HG03045 (cell line): ENCODE data around the gene PTPRJ.
"Not testable (repeated sequence)": the region's sequence is repeated elsewhere in the genome, so short reads cannot be mapped to it uniquely, and the experiment has no call there.

Source experiments
- ATAC-seq: cut with Tn5 transposase; IDR thresholded peaks from one replicate; pipeline ENCODE4 v1.9.1; 2021; ENCODE audit warnings: mild to moderate bottlenecking, moderate library complexity; ENCODE audit not compliant: unreplicated experiment

PTPRJ gene

GRCh38 chr11:48014917-48015316 lies 34.6 kb downstream of the PTPRJ start:
- no peak for ATAC-seq

GRCh38 chr11:48017105-48017830 lies 36.9 kb downstream of the PTPRJ start:
- ATAC-seq, result no peak

DNA sequence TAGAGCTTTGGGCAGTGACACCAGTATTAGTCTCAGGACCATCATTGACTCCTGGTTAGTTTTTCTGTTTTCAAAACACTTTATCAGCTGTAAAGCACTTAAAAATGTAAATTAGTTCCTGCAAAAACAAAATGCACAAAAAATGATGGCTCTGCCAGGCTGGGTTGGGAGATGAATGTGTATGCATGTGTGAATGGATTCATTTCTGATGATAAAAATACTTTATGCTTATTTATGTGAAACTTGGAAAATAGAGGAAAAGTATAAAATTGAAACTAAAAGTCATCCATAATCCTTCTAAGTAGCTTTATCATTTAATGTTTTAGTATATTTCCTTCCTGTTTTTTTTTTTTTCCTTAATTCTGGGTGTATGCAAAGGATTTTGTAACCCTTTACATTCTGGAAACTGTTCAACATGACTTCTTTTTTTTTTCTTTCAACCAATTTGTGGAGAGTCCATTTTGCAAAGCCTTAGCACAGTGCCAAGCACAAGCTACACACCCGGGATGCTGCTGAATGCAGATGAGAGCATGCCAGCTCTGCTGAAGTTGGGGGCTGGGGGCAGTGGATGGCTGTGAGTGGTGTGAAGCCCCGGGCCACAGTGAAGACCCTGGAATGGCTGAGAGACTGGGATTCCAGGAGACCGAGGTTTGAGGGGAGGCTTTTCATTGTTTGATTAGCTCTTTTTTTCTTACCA lies 37.6 kb downstream of the PTPRJ start:
- no peak for ATAC-seq

DNA sequence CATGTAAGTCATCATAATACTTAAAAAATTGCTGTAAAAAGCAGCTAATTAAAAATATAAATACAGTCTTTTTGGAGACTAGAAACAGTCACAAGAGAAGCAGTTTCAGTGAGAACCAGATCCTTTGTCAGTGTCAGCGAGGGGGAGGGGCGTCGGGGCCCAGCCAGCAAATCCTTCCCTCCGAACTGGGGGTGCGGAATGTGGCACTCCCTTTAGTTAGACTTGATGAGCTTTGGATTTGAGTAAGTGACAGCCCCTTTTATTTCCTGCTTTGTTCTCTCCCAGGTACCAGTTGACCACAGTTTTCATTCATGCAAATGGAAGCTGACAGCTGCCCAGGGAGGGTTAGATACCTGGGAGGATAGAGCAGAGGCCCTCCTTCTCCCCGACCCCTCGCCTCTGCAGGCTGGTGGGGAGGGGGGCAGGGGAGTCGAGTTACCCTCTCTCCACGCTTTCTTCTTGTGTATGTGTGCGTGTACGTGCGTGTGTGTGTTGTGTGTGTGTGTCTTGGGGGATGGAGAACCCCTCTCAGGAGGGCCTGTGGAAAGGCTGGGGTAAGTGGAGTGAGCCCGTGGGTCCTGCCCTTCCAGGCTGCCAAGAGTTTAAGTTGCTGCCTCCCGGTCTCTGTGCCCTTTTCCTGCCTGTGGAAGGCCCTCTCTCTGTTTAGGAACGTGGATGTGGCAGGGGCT lies 38.3 kb downstream of the PTPRJ start:
- no peak for ATAC-seq

DNA sequence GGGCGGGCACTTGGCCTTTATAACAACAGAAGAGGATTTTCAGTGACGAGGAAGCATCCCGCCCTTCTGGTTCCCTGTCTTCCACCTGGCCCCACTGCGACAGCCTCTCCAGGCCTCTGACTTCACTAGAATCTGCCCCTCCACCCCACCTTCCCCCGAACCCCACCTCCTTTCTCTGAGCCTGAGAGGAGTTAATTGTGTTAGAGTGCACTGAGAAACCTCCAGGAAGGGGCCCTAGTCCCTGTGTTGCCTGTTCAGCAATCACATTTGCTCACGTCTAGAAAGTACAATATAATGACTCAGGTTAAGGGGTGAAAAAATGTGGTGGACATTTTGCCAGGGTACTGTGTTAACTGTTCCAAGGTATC lies 38.8 kb downstream of the PTPRJ start:
- ATAC-seq, result no peak

- ATAC-seq, result no peak
Measured at GRCh38 chr11:48019595-48019994, 39.2 kb downstream of the PTPRJ start.

DNA sequence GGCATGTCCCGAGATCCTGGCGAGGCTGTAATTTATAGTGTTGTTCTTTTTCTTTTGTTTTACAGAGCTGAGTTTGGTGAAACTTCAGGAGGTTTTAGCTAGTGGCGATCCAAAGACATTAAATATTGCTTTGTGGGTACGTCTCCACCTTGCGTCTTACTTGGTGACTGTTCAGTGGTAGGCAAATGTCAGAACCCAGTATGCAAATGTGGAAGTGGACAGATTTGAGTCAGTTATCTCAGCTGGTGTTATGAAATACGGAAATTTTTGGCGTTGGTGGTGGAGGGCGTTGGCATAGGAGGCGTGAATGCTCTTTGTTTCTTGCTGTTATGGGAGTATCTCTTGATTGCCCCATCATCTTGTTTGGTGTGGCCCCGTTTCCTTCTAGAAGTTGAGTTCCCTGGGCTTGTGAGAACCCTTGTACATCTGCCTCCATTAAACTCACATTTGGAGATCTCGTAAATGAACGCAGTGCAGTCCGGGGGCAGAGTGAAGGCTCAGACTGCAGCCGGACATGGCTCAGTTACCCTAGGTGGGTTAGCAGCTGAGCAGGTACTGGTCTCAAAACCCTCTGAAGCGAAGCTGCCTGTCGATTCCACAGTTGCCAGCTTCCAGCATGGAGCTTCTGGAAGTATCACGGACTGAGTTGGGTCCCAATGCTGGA lies 39.9 kb downstream of the PTPRJ start:
- peak; percentile 58 for ATAC-seq

GRCh38 chr11:48021201-48021820 lies 41.0 kb downstream of the PTPRJ start:
- not testable (repeated sequence) for ATAC-seq

GRCh38 chr11:48022445-48022844 lies 42.1 kb downstream of the PTPRJ start:
- no peak for ATAC-seq

DNA sequence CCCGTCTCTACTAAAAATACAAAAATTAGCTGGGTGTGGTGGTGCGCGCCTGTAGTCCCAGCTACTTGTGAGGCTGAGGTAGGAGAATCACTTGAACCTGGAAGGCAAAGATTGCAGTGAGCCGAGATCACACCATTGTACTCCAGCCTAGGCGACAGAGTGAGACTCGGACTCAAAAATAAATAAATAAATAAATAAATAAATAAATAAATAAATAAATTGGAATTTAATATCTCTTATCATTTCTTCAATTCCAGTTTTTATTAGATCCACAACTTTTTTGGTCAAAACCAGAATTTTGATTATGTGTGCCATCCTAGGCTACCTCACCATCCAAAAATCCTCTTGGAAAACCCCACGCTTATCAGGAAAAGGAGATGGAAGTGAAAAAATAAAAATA lies 43.2 kb downstream of the PTPRJ start:
- not testable (repeated sequence) for ATAC-seq

DNA sequence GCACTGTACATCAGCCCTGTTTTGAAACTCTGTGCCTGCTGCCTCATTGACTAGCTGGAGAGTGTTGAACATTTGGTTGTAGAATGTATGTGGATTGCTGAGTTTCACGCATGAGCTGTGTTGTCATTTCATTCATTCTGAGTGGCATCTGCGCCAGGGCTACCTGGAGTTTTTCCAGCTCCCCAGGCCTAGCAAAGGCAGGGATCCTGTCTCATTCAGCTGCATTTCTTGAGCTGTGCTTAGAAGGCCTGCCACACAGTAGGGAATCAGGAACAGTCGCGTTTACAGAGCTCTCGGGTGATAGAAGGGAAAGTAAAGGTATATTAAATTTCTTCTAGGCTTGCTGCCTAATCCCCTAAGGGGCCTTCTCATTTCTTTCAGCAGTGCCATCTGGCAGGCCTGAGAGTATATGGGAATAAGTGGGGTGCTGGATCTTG lies 44.3 kb downstream of the PTPRJ start:
- no peak for ATAC-seq

GRCh38 chr11:48025293-48025983 lies 45.1 kb downstream of the PTPRJ start:
- ATAC-seq, result no peak

DNA sequence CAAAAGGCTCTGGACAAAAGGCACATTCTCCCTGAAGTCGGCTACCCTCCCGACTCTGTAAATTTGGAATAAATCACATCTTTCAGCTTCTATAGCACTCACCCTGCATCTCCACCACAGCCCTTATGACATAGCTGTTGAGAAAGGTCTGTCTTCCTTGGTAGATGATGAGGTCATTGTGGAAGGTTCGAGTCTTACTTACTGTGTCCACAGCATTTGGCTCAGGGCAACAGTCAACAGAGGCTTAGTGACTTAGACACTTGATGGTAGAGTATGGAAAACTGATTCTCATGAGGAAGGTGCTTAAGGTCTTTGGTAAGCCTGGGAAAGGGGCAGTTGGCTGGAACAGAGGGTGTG lies 45.6 kb downstream of the PTPRJ start:
- no peak for ATAC-seq

GRCh38 chr11:48028914-48029680 lies 48.7 kb downstream of the PTPRJ start:
- no peak for ATAC-seq

DNA sequence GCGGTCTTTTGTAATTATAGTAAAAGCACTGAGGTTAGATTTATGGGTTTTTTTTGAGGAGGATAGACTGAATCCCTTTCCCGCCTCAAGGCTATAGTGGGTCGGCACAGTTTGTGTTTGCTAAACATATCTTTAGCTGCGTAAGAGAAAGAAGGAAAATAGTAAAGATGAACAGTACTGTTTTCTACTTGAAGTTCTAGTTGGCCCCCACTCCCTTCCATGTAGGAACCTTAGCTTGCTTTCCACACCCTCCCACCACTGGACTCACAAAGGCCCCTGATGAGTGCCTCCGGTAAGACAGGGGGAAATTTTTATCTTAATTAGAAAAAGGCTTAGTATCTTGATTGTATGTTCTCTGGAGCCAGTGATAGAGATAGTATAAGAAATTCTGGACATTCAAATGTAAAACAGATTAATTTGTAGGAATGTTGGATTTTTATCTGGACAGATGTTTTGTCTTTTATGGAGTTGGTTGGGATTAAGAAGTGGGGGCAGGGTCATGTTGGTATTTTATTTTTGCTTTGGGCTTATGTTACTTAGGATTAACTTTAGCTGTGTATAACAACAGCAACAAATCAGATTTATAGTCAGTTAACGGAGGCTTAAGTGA lies 49.4 kb downstream of the PTPRJ start:
- ATAC-seq, result no peak

- ATAC-seq, result no peak
Measured at GRCh38 chr11:48031602-48032001, 51.2 kb downstream of the PTPRJ start.

DNA sequence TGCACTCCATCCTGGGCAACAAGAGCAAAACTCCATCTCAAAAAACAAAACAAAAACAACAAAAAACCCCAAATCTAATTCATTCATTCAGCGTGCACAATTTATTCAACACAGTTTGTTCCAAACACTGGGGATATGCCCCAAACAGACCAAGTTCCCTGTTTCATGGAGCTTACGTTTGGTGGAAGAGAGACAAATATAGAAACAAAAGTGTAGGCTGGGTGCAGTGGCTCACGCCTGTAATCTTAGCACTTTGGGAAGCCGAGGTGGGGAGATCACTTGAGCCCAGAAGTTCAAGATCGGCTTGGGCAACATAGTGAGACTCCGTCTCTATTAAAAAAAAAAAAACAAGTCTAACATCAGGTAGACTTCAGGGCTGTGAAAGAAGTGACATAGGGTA lies 52.4 kb downstream of the PTPRJ start:
- ATAC-seq, result no peak

GRCh38 chr11:48033918-48034341 lies 53.6 kb downstream of the PTPRJ start:
- no peak for ATAC-seq
